Mesangial cell (primary cell): ENCODE data around the gene KIF4B. TPM values are rescaled to one million over a fixed set of nuclear protein-coding genes. Genes with fewer than 3 reads are reported as not detected.

ENCODE experiments used
- total RNA-seq: library from RNA; depleted of rRNA; stranded (reverse); fragments of >200 nt; gene quantifications from 2 replicates; pipeline ENCODE4 v1.2.3, GENCODE V29; 2015

KIF4B gene, protein sequence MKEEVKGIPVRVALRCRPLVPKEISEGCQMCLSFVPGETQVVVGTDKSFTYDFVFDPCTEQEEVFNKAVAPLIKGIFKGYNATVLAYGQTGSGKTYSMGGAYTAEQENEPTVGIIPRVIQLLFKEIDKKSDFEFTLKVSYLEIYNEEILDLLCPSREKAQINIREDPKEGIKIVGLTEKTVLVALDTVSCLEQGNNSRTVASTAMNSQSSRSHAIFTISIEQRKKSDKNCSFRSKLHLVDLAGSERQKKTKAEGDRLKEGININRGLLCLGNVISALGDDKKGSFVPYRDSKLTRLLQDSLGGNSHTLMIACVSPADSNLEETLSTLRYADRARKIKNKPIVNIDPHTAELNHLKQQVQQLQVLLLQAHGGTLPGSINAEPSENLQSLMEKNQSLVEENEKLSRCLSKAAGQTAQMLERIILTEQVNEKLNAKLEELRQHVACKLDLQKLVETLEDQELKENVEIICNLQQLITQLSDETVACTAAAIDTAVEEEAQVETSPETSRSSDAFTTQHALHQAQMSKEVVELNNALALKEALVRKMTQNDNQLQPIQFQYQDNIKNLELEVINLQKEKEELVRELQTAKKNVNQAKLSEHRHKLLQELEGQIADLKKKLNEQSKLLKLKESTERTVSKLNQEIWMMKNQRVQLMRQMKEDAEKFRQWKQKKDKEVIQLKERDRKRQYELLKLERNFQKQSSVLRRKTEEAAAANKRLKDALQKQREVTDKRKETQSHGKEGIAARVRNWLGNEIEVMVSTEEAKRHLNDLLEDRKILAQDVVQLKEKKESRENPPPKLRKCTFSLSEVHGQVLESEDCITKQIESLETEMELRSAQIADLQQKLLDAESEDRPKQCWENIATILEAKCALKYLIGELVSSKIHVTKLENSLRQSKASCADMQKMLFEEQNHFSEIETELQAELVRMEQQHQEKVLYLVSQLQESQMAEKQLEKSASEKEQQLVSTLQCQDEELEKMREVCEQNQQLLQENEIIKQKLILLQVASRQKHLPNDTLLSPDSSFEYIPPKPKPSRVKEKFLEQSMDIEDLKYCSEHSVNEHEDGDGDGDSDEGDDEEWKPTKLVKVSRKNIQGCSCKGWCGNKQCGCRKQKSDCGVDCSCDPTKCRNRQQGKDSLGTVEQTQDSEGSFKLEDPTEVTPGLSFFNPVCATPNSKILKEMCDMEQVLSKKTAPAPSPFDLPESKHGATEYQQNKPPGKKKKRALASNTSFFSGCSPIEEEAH
- total RNA-seq = not detected in 2 replicates

DNA sequence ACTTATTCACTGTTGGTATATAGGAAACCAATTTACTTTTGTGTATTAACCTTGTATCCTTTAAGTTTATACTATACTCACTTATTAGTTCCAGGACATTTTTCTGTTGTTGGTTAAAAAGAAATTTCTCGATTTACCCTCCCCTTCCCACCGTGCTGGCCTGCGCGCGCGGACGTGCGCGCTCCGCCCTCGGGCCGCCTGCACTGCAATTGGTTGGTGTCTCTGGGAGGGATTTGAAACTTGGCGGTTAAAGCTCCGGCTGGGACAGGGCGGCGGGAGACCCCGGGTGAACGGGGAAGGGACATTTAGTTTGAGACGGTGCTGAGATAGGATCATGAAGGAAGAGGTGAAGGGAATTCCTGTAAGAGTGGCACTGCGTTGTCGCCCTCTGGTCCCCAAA is at the start of gene KIF4B:
KIF4B (plus strand) TSS at position 230 of the 400 bp plus-strand sequence; CDS start at position 335, 105 bp downstream.

Other genes starting within 250 kb of the KIF4B start
- 1.3 and 12.8 TPM in 2 replicates for gene FAXDC2, start 163.2 kb upstream of the KIF4B start, total RNA-seq
- gene CNOT8, start 155.1 kb upstream of the KIF4B start, total RNA-seq = 32.8 and 39.6 TPM in 2 replicates
- 11.7 and 18.9 TPM in 2 replicates for gene GEMIN5, start 75.5 kb upstream of the KIF4B start, total RNA-seq
- 18.0 and 31.8 TPM in 2 replicates for gene MRPL22, start 72.7 kb upstream of the KIF4B start, total RNA-seq